CD4-positive, alpha-beta T cell treated with Interleukin-15 for 4 hours (primary cell): ENCODE measurements around the gene GAB4.
A peak's percentile ranks its signal among the peaks of the same experiment; 100 is the strongest.
"Not testable (repeated sequence)": the region's sequence is repeated elsewhere in the genome, so short reads cannot be mapped to it uniquely, and the experiment has no call there.

Experiments used
- DNase-seq: peaks from one replicate; pipeline ENCODE4 v3.0.0-alpha.2; 2020; ENCODE audit warnings: low spot score

GAB4 gene

DNA sequence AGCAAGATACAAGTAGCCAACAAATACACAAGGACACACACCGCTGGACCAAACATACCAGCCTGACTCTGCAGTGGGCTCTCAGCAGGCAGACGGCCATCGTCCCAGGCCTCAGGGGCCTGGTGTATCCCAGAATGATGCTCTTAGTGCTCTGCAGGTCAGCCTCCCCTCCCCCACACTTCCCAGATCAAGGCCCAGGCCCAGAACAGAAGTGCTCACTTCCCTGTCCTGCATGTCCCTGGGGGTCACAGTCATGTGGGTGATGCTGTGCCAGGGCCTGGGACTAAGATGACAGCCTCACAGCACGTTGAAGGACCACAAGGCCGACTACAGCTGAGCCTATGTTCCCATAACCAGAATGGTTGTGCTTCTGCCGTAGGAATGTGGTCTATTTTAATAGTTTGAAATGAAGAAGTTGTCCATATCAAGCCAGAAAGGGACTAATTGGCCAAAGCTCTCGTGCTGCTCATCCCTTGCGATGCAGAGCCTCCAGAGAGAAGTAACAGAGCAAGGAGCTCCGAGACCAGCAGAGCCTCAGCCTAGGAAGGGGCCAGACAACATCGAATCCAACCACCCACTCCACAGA lies 48.6 kb downstream of the GAB4 start:
- no peak for DNase-seq

DNA sequence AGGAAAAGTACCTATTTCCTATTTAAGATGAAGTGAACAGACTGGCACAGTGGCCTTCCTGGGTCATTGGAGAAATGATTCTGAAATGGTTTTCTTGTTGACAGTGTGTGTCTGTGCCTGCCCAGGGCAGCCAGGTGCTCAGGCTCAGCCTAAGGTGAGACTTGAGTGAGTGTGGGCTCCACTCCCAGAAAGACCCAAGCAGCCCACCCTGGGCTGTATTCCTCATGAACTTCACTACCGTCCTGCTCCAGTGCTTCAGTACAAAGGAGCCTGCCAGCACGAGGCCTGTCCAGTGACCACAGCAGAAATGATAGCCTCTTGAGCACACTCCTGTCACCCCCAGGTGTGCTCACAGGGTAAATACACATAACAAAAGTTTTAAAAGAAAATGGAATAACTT lies 49.5 kb downstream of the GAB4 start:
- DNase-seq: no peak

DNA sequence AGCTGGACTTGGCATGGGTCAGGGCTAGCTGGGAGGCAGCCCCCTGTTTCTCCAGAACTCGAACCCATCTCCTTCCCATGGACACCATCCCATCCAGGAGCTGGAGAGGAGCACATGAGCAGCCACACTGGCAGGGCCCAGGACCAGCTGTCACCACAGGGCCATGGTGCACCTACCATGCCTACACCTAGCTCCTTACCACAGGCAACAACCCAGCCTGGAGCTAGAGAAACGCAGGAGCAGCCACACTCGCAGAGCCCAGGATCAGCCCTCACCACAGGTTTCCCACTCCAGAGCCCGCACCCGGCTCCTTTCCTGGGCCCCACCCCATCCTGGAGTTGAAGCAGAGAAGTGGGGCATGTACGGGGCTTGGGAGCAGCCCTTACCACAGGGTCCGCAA lies 50.2 kb downstream of the GAB4 start:
- no peak for DNase-seq

DNA sequence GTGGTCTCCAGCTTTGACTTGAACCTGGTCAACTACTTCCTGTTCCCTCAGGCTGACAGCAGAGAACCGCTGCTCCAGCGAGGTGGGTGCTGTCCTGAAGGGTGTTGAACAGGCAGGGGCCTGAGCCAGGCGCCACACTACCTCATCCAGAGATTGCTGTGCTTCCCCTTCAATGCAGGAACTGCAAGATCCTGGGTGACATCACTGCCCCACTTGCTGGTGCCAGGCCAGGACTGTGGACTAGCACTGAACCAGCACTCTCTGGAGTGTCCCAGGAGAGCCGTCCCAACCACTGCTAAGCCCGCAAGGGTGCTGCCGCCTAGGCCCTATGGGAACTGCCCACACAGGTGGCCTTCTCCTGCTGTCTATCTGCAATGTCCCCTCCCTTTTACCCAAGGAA lies 51.7 kb downstream of the GAB4 start:
- DNase-seq: no peak

DNA sequence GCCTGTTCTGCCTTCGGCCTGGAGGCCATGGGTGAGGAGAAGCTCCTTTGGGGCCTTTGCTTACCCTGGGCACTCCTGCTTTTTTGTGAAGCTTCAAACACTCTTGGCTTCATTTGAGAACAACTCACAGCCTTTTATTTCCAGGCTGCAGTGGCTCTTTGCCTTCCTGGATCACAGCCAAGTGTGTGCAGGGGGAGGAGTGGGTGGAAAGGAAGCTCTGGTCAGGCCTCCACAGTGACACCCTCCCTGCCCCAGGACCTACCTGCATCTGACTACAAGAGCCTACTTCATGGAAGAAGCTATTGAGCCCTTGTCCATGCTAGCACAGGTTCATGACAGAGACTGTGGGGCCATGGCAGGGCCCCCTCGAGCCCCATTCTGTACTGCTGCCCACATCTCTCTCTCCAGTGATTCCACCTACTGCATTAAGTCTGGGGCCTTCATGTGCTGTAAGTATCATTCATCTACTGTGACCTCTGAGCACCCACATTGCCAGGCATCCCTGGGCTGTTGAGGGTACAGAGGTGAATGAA lies 52.3 kb downstream of the GAB4 start:
- DNase-seq: no peak

DNA sequence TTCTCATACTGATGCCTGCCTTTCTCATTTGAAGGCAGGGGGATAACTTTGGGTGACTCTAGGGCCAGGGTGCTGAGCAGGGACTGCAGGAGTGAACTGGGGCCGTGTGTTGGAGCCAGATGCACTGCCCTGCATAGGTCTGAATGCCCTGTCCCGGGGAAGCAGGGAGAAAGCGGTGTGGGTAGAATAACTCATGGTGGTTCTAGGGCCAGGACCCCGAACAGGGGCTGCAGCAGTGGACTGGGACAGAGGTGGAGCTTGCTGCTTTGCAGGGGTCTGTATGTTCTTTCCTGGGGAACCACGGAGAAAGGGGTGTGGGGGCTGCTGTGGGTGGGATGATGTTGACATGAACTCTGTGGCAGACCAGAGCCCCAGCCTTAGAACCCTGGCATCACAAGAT lies 52.9 kb downstream of the GAB4 start:
- no peak for DNase-seq

DNA sequence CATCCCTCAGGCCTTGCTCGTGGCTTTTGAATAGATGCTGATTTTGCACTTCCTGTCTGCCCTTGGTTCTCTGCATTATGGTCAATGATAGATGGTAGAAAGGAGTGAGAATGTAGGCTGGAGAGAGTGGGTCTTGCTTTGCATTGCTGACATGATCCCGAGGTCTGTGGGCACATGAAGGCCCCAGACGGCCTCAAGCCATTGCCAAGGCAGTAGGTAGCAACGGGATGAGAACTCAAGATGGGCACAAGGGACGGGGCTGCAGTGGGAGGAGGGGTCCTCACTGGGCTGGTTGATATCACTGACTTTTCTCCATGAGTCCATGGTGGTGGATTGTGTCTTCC lies 54.0 kb downstream of the GAB4 start:
- no peak for DNase-seq

DNA sequence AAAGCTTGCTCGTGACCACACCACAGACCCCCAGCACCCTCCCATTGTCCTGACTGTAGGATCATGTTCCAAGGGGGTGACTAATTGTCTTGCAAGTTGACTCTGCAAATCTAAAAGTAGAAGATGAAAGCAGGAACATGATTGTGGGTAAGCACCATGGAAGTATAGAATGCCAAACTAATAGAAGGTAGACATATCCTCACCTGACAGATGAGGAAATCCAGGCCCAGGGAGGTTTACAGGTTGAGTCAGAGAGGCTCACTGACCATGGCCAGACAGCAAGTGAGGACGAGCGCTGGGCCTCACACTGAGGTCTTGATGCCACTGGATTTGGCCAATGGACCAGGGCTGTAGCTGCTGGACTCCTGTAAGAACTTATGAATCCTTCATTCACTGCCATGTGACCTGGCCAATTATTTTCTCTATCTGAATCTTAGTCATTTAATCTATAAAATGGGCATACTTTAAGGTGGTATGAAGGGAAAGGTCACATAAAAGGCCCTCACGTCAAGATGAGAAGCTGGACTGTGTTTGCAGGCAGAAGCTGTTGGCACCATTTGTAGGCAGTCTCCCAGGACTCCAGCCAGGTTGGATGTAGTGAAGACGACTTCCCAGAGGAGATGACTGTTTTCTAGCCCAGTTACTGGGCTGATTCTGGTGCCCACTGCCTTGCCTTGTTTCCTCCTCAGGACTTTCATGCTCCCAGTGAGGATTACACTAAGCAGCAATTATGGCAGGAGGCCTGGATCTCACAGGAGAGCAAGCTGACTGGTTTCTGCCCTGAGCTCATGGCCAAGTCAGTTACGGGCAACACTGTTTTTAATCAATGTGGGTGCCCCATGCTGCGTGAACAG lies 54.6 kb downstream of the GAB4 start:
- no peak for DNase-seq

DNA sequence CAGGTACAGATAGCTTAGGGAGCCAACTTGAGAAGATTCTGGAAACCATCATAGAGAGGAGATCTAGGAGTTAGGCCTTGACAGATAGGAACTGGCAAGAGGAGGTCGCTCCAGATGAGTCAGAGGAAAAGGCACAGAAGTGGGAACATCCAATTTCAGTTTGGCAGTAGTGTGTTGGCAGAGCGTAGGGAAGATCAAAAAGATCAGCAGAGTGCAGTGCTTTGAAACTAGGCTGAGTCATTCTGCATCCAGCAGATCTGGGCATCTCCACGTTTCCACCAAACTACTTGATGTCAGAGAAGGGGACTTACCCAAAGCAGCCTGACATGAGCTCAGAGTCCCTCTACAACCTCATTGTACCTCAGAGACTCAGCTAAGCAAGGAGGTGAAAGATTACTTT lies 58.5 kb downstream of the GAB4 start:
- DNase-seq: no peak

DNA sequence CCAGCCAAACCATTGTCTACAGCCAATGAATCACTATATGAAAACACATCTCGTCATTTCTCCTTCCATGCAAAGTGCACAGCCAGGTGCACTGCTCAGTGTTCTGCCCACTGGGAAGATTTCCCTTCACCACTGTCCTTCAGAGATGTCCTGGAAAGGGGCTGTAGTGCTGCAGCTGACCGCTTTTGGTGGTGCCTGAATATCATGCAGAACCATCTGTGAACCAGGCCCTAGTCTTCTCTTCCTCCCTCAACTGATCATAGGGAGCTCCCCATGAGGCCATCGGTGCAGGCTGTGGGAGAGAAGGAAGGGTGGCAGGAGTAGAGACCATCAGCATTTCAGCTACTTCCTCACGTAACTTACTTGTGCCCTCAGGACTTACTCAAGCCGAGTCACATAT lies 70.2 kb downstream of the GAB4 start:
- no peak for DNase-seq

DNA sequence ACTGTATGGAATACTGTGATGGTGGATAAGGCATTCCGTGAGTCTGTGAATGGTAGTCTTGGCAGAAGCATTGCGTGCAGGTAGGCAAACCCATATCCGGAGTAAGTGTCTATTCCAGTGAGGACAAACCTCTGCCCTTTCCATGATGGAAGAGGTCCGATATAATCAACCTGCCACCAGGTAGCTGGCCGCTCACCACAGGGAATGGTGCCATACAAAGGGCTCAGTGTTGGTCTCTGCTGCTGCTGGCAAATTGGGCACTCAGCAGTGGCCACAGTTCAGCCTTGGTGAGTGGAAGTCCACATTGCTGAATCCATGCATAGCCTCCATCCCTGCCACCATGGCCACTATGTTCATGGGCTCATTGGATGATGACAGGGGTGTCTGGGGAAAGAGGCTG lies 70.8 kb downstream of the GAB4 start:
- DNase-seq: not testable (repeated sequence)

DNA sequence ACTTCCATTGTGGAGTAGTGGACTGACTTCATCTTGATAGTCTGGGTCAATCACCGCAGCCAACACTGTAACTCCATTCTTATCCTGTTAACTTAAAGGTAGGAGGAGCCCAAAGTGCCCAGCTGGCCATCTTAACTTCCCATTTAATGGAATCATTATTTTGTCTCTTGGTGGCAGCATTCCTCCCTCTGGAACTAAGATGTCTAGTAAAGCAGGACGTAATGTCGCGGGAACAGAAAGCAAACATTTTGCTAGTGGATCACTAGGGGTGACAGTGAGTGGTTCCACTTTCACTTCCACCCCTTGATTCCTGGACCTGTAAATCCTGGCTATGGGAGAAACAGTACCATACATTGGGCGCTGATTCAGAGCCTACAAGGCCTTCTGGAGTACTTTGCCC lies 71.4 kb downstream of the GAB4 start:
- no peak for DNase-seq

DNA sequence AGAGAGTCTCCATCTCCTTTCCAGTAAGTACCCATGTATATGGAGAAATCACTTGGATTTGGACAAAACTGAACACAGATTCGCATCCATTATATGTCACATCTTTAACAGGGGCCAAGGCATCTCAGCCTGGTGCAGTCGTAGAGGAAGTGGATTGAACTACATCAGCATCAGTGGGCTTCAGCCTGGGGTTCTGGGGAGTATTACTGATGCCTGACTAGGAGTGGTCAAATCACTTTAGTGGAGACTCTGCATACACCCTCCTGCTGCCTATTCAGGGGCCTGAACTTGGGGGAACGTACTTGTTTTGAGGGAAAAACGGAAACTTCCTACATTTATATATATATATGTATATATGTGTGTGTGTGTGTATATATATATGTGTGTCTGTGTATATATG lies 72.8 kb downstream of the GAB4 start:
- no peak for DNase-seq

DNA sequence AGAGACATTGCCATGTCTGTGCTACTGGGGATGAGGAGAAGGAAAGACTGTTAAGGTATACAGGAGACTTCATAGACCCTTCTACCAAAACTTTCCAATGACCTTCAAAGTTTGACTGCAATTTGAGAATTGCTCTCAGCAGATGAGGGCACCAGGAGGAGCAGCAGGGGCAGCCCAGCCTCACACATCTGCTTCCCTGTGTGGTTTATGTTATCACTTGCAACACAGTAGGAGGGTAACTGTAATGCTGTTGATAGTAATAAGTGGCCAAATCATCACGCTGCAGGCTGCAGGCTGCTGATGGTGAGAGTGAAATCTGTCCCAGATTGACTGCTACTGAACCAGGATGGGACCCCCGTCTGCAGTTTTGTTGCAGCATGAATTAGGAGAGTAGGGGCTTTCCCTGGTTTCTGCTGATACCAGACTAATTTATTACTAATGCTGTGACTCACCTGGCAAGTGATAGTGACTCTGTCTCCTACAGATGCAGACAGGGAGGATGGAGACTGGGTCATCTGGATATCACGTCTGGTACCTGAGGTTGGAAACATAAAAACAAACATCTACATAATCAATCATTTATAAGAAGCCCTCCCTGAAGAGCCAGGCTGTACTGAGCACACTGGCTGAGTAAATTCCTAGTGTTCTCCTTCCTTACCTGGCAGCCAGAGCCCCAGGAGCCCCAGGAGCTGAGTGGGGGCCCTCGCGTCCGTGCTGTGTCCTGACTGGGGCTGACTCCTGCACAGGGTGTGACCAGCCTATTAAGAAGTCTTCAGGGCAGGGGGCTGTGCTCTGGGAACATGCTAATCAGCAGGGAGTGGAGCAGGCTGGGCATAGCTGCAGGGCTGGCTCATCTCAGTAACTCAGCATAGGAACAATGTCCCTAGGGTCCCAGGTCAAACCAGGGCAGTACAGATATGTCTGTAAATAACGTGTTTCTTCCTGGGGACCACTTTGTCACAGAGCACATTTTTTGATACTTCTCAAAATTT lies 74.4 kb downstream of the GAB4 start:
- no peak for DNase-seq

DNA sequence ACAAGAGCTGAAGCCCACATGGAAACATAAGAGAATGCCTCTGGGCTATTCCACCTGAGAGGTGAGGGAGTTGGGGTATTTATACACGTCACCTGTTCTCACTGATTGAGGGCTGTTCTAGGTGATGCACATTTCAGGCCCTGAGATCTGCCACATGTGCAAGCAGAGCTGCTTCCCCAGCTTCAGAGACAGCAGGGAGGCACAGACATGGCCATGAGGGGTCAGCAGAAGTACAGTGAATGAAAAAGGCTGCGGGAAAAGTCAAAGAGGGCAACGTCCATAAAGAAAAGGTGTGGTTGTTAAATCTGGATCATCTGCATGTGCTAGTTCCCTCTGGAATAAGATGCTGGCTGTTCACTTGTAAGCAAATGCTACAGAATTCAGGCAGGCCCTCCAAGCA lies 75.4 kb downstream of the GAB4 start:
- no peak for DNase-seq

DNA sequence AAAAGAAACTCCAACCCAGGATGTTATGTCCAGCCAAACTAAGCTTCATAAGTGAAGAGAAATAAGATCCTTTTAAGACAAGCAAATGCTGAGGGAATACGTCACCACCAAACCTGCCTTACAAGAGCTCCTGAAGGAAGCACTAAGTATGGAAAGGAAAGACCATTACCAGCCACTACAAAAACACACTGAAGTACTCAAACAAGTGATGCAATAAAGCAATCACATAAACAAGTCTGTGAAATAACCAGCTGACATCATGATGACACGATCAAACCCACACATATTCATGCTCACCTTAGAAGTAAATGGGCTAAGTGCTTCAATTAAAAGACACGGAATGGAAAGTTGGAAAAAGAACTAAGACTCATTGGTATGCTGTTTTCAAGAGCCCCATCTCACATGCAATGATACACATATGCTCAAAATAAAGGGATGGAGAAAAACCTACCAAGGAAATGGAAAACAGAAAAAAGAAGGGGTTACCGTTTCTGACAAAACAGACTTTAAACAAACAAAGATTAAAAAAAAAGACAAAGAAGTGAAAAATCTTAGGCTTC lies 82.5 kb downstream of the GAB4 start:
- no peak for DNase-seq

DNA sequence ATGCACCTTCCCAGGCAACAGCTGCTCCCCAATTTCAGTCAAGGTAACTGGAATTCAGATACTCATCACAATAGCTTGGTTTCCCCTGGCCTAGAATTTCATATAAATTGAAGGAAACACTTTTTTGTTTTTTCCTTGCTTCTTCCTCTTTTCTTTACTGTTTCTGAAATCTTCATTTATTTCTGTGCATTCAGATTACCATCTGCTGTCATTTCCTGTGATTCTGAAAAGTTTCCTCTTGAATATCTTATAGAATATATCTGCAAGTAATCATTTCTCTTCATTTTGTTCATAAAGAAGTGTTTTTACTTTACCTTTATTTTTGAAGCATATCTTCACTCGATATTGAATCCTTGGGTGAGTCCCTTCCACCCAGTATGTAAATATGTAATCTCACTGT lies 85.3 kb downstream of the GAB4 start:
- no peak for DNase-seq

DNA sequence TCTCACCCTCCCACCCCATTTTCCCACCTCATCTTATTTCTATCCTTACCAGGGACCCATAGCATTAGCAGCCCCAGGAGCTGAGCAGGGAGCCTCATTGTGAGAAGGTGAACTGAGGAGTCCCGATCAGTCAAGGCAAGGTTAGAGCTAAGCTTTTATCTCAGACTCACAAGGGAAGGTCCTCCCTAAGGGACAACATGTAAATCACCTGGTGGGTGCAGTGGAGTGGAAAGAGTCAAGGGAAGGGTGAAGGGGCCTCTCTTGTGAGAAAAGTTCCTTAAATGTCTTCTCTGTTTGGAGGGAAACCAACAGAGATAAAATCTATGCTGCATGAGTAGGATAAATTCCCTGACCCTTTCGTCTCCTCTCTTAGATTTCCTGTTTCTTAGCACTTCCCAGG lies 85.9 kb downstream of the GAB4 start:
- no peak for DNase-seq

DNA sequence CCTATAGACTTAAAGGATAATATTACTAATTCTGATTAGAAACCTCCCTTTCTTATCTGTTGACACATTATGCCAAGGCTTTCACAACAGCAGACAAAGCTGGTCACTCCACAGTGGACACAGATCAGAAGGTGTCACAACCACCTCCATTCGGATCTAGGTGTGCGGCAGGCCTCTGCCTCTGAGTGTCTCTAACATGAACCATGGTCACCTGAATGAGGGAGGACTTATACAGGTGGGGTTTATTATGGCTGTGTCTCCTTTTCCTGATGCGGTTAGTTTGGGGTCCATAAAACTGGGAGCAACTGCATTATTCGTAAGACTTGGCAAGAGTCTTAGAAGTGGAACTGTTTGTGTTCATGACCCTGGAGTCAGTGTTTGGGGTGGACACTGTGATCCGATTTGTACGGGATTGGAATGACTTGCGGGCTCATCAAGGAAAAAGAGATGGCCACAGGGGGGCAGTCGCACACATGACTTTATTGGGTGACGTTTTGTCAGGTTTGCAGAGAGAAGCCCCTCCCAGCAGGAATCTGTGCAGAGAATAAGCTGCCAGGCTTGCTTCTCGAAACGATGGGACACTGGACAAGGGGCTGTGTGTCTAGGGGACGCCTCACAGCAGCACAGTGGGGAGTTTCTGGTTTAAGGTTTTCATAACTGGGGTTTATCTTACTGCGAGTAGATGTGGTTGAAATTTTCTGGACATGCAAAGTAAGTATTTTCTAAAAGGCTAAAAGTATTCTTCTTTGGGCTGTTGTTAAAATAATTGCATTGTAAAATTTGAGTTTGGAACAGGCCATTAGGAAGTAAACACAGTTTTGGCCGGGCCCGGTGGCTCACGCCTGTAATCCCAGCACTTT lies 90.6 kb downstream of the GAB4 start:
- peak; percentile 32 for DNase-seq

DNA sequence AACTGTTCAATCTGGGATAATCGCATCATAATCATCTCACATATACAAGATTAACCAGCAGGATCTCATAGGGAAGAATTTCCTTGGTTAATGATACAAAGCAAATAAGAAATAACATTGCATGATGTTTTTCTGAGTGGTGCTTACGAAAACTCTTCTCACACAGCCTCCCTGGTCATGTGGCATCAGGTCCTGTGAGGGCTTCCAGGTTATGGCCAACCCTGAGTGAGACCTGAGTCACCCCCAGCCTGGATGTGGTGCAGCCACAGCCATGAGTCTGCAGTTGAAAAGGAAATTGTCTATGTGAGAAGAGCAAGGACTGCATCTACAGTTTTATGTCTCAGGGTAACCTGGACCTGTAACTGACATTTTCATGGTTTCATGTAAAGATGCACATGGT lies 92.3 kb downstream of the GAB4 start:
- DNase-seq: no peak

DNA sequence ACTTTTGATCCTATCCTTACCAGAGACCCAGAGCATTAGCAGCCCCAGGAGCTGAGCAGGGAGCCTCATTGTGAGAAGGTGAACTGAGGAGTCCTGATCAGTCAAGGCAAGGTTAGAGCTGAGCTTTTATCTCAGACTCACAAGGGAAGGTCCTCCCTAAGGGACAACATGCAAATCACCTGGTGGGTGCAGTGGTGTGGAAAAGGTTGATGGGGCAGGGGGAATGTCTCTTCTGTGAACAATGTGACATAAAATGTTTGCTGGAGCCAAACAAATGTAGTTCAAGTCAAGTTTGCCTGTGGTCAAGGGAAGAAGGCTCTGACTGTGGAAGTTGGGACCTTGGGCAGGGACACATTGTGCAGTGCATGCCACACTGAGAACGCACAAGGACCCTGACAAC lies 93.1 kb downstream of the GAB4 start:
- DNase-seq: not testable (repeated sequence)
